Dedifferentiated amniotic fluid mesenchymal stem cell (primary cell): ENCODE data around the gene PRMT7.

Experiments used
- DNase-seq: peaks from one replicate; pipeline ENCODE4 v3.0.0-alpha.2; 2016; ENCODE audit errors: extremely low spot score

Gene PRMT7

GRCh38 chr16:68396481-68396880, 85.7 kb downstream of the PRMT7 start:
- DNase-seq: no peak

DNA sequence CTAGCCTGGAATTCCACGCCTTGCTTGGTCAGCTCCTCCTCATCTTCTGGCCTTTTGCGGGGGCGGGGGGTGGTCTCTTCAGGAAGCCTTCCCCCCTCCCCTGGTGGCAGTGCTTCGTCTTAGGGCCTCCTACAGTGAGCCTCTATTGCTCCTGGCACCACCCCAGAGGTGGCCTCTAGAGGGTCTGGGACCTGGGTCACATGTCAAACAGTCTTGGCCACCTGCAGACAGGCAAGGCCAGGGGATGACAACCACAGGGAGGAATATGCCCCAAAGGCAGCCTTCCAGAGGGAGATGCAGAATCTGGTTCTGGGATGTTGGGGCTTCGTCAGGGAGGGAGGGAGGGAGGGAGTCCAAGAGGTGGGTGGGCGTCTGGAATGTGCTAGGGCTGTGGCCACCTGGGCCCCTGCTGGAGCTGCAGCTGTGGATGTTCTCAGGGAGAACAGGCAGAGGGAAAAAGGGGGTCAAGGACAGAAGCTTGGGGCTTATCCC, 86.9 kb downstream of the PRMT7 start:
- DNase-seq: no peak

DNA sequence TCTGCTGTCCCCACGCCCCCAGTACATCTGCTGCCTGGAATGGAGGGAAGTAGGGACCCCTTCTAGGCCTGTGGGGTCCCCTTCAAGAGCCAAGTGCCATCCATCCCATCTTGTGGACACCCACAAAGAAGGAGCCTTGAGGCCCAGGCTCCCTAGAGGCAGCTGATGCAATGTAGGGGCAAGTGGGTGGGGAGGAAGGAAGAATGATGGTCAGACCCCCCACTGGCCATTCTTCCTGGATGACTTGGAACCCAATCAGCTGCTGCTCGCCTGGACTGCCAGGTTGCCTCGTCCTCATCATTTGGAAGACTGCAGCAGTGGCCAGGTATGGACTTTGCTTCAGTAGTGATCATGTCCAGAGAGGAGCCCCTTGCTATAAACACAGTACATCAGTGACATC, 88.6 kb downstream of the PRMT7 start:
- DNase-seq: no peak

DNA sequence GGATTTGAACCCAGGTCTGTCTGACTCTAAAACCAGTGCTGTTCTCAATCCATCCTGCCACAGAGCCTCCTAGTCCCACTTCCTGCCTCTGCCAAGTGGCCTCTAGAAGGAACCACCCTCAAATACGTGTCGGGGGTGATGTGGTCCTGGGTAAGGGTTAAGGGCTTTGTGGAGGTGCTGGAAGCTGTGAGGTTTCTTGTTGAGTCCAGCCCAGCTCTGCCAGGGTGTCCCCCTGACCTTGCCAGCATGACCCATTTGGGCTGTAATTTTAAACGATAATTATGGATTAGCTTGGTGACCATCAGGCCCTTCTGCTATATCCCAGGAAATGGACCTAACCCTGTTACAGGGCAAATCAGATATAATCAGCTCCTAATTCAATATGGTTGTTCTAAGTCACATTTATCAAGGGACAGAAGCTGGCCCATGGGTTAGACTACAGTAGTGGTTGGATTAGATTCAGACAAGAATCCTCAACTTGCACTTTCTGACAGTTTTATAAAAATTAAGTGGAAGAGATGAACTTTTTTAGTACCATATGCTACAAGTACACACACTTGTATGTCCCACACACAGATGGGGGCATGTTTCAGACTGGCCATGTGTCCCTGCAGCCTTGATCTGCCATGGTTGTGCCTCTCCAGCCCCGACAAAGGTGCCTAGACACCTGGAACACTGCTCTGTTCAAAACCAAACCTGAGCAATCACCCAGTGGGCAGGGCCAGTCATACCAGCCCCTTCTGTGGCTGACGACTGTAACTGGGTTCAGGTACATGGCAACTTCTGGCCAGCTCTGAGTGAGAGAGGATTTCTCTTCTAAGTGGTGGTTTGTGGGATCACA, 89.5 kb downstream of the PRMT7 start:
- DNase-seq: no peak

GRCh38 chr16:68400924-68401460, 90.2 kb downstream of the PRMT7 start:
- no peak for DNase-seq

GRCh38 chr16:68401871-68402747, 91.3 kb downstream of the PRMT7 start:
- DNase-seq: no peak

DNA sequence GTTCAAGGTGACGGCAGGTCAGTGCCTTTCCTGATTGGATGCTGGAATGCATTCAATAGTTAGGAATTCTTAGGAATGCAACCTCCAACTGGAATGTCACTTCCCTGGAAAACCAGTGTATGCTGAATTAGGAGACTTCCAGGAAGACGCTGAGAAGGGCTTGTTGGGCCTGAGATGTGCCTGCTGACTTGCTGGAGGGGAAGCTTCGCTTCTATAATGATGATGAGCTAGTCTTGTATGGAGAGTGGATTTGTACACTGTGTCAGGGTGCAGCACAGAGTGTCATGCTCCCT, 91.9 kb downstream of the PRMT7 start:
- DNase-seq: no peak

DNA sequence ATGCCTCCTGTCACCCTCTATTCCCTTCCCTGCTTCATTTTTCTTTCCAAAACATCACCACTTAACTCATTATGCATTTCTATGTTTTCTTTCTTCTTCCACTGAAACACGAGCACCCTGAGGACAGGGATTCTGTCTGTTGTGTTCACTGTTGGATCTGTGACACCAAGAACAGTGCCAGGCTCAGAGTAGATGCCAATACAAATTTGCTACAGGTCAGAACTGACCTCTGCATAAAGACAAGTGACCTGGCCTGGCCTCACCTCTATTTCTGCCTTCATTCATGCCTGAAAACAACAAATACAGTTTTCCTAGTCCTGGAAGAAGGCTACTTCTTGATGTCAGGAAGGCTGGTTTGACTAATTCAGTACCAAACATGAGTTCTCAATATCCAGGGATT, 92.4 kb downstream of the PRMT7 start:
- no peak for DNase-seq

- no peak for DNase-seq
Measured at GRCh38 chr16:68403704-68404103, 92.9 kb downstream of the PRMT7 start.

GRCh38 chr16:68404736-68405345, 94.0 kb downstream of the PRMT7 start:
- DNase-seq: no peak

GRCh38 chr16:68406458-68407152, 95.8 kb downstream of the PRMT7 start:
- DNase-seq: peak; percentile 33
